K562 (cell line): ENCODE results near the gene ADAT1. TPM values are rescaled to one million over a fixed set of nuclear protein-coding genes. Genes with fewer than 3 reads are reported as not detected.

Experiments
- MTA1 ChIP-seq: fragments of 450-650 bp; IDR thresholded peaks from 2 replicates; pipeline ENCODE4 v1.6.1; 2017; ENCODE audit warnings: borderline replicate concordance
- NFYB ChIP-seq: IDR thresholded peaks from 2 replicates; pipeline ENCODE4 v1.6.1; 2011; ENCODE audit warnings: mild to moderate bottlenecking, moderate library complexity; ENCODE audit not compliant: insufficient read length; ENCODE audit errors: extremely low read depth
- RB1 ChIP-seq: fragments of 450-650 bp; IDR thresholded peaks from 2 replicates; pipeline ENCODE4 v1.6.1; 2017; ENCODE audit warnings: low read depth, mild to moderate bottlenecking
- SMARCA5 ChIP-seq: fragments of 450-650 bp; IDR thresholded peaks from 2 replicates; pipeline ENCODE4 v1.6.1; 2016
- TEAD4 ChIP-seq, 2 experiments: sonication (generic) in 1 of 2; formaldehyde crosslinking in 1 of 2; IDR thresholded peaks; 2 replicates each; pipeline versions ENCODE4 v1.6.1 to v1.8.0; 2012 to 2022; ENCODE audit warnings: borderline replicate concordance in 1 of 2, inconsistent platforms in 1 of 2, low read length in 1 of 2, mild to moderate bottlenecking in 1 of 2, missing genetic modification reagents in 1 of 2
- polyA plus RNA-seq, 8 experiments: library from polyadenylated mRNA; depleted of rRNA in 4 of 8; stranded (reverse) in 5 of 8; unstranded in 3 of 8; fragments of >200 nt; fragmentation: Nextera tagmentation in 2 of 8; fragmentation: Illumina TruSeq in 1 of 8; extraction: Ambion mirVana in 2 of 8; extraction: Trizol in 1 of 8; gene quantifications; 2 replicates each; pipeline versions ENCODE4 v1.2.1 to v1.2.3, GENCODE V29; 2011 to 2014; ENCODE audit warnings: inconsistent platforms in 1 of 8, missing spikeins in 1 of 8
- total RNA-seq, 7 experiments: library from RNA; depleted of rRNA in 6 of 7; stranded (reverse); fragments of >200 nt in 6 of 7; fragmentation: Illumina TruSeq in 2 of 7; extraction: Trizol in 2 of 7; gene quantifications; 2 replicates each; pipeline versions ENCODE4 v1.2.1 to v1.2.3, GENCODE V29; 2011 to 2021; ENCODE audit warnings: low replicate concordance in 1 of 7
- TF ChIP-seq, protein P1 (sequence below): sonication (generic); formaldehyde crosslinking; IDR thresholded peaks from 2 replicates; pipeline ENCODE4 v1.8.1; 2023; ENCODE audit warnings: mild to moderate bottlenecking, missing genetic modification reagents
- TF ChIP-seq, protein P2 (sequence below): fragments of 200-800 bp; sonication (Bioruptor generic); IDR thresholded peaks from 2 replicates; pipeline ENCODE4 v1.6.1; 2017; ENCODE audit warnings: missing genetic modification characterization, missing compliant biosample characterization
- TF ChIP-seq, protein P3 (sequence below), 2 experiments: fragments of 450-650 bp; formaldehyde crosslinking in 1 of 2; IDR thresholded peaks; 2 replicates each; pipeline versions ENCODE4 v1.4.0 to v1.6.1; 2014 to 2020; ENCODE audit warnings: mild to moderate bottlenecking in 2 of 2, borderline replicate concordance in 1 of 2, low read depth in 1 of 2
- TF ChIP-seq, protein P4 (sequence below): fragments of 250-450 bp; sonication (Bioruptor Pico); IDR thresholded peaks from 2 replicates; pipeline ENCODE4 v1.5.0; 2020; ENCODE audit warnings: mild to moderate bottlenecking
- TF ChIP-seq, protein P5 (sequence below): fragments of 250-450 bp; sonication (Bioruptor Pico); IDR thresholded peaks from 2 replicates; pipeline ENCODE4 v1.5.0; 2021

The ADAT1 gene
- total and polyA plus RNA-seq, 9 of the 15 experiments (the other 6 are each of a cell fraction or from before 2014, with no cell fraction given), result 16.0 to 36.7 (median 28.2) TPM

DNA sequence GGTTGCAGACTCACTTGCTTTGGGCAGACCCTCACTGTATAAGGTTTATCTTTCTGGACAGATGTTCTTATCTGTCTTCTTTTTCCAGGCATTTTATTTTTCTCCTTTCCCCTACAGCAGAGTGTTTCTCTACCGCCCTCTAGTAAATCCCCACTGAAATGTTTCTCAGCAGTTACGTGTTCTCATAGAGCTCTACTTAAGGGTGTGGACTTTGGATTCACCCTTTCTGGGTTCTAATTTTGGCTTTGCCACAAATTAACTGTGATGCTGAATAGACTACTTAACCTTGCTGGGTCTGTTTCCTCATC, 2.0 kb downstream of the ADAT1 start (continued):
- peak; percentile 88 for TF ChIP-seq TEAD4 (IDR thresholded peaks at IDR 0.05; ENCODE audit: low read length)
- TF ChIP-seq TEAD4 (CRISPR knock-in tag; IDR thresholded peaks at IDR 0.05; ENCODE audit: borderline replicate concordance), result no peak
- TF ChIP-seq, protein P1, sequence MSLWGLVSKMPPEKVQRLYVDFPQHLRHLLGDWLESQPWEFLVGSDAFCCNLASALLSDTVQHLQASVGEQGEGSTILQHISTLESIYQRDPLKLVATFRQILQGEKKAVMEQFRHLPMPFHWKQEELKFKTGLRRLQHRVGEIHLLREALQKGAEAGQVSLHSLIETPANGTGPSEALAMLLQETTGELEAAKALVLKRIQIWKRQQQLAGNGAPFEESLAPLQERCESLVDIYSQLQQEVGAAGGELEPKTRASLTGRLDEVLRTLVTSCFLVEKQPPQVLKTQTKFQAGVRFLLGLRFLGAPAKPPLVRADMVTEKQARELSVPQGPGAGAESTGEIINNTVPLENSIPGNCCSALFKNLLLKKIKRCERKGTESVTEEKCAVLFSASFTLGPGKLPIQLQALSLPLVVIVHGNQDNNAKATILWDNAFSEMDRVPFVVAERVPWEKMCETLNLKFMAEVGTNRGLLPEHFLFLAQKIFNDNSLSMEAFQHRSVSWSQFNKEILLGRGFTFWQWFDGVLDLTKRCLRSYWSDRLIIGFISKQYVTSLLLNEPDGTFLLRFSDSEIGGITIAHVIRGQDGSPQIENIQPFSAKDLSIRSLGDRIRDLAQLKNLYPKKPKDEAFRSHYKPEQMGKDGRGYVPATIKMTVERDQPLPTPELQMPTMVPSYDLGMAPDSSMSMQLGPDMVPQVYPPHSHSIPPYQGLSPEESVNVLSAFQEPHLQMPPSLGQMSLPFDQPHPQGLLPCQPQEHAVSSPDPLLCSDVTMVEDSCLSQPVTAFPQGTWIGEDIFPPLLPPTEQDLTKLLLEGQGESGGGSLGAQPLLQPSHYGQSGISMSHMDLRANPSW (CRISPR knock-in tag), result no peak
- TF ChIP-seq, protein P2, sequence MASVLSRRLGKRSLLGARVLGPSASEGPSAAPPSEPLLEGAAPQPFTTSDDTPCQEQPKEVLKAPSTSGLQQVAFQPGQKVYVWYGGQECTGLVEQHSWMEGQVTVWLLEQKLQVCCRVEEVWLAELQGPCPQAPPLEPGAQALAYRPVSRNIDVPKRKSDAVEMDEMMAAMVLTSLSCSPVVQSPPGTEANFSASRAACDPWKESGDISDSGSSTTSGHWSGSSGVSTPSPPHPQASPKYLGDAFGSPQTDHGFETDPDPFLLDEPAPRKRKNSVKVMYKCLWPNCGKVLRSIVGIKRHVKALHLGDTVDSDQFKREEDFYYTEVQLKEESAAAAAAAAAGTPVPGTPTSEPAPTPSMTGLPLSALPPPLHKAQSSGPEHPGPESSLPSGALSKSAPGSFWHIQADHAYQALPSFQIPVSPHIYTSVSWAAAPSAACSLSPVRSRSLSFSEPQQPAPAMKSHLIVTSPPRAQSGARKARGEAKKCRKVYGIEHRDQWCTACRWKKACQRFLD, result peak; percentile 82
- peak; percentile 24; the same call in 1 of the 2 replicates for TF ChIP-seq MTA1
- TF ChIP-seq, protein P3, sequence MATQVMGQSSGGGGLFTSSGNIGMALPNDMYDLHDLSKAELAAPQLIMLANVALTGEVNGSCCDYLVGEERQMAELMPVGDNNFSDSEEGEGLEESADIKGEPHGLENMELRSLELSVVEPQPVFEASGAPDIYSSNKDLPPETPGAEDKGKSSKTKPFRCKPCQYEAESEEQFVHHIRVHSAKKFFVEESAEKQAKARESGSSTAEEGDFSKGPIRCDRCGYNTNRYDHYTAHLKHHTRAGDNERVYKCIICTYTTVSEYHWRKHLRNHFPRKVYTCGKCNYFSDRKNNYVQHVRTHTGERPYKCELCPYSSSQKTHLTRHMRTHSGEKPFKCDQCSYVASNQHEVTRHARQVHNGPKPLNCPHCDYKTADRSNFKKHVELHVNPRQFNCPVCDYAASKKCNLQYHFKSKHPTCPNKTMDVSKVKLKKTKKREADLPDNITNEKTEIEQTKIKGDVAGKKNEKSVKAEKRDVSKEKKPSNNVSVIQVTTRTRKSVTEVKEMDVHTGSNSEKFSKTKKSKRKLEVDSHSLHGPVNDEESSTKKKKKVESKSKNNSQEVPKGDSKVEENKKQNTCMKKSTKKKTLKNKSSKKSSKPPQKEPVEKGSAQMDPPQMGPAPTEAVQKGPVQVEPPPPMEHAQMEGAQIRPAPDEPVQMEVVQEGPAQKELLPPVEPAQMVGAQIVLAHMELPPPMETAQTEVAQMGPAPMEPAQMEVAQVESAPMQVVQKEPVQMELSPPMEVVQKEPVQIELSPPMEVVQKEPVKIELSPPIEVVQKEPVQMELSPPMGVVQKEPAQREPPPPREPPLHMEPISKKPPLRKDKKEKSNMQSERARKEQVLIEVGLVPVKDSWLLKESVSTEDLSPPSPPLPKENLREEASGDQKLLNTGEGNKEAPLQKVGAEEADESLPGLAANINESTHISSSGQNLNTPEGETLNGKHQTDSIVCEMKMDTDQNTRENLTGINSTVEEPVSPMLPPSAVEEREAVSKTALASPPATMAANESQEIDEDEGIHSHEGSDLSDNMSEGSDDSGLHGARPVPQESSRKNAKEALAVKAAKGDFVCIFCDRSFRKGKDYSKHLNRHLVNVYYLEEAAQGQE (IDR thresholded peaks at IDR 0.05; ENCODE audit: borderline replicate concordance), result peak; percentile 82
- TF ChIP-seq, protein P3 (CRISPR knock-in tag; IDR thresholded peaks at IDR 0.05; ENCODE audit: low read depth), result no peak
- 0 out of 2 replicates have a peak, but pooled peaks have one; percentile 5 for TF ChIP-seq RB1
- TF ChIP-seq, protein P4, sequence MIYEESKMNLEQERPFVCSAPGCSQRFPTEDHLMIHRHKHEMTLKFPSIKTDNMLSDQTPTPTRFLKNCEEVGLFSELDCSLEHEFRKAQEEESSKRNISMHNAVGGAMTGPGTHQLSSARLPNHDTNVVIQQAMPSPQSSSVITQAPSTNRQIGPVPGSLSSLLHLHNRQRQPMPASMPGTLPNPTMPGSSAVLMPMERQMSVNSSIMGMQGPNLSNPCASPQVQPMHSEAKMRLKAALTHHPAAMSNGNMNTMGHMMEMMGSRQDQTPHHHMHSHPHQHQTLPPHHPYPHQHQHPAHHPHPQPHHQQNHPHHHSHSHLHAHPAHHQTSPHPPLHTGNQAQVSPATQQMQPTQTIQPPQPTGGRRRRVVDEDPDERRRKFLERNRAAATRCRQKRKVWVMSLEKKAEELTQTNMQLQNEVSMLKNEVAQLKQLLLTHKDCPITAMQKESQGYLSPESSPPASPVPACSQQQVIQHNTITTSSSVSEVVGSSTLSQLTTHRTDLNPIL (CRISPR knock-in tag), result no peak
- TF ChIP-seq NFYB, result no peak
- TF ChIP-seq SMARCA5, result no peak
- TF ChIP-seq, protein P5, sequence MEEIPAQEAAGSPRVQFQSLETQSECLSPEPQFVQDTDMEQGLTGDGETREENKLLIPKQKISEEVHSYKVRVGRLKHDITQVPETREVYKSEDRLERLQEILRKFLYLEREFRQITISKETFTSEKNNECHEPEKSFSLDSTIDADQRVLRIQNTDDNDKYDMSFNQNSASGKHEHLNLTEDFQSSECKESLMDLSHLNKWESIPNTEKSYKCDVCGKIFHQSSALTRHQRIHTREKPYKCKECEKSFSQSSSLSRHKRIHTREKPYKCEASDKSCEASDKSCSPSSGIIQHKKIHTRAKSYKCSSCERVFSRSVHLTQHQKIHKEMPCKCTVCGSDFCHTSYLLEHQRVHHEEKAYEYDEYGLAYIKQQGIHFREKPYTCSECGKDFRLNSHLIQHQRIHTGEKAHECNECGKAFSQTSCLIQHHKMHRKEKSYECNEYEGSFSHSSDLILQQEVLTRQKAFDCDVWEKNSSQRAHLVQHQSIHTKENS (CRISPR knock-in tag), result no peak
